ENCODE measurements around the gene RSRP1. TPM values are rescaled to one million over a fixed set of nuclear protein-coding genes. Genes with fewer than 3 reads are reported as not detected.

The RSRP1 gene
- total RNA-seq, 4 donors from 2014 or later: 31.4 to 99.8 (median 51.0) TPM

- TF ChIP-seq POLR2A (IDR thresholded peaks at IDR 0.05) (no peak), CTCF (IDR thresholded peaks at IDR 0.05) (no peak)
- 88 to 91% methylated on average over 3 of the region's 3 CpGs for WGBS, 2 donors
- Histone ChIP-seq H3K36me3 (peaks cover 5 to 68% (median 30%) of the 10 kb centered on the region in 3 donors), H3K4me1 (no peaks in the 10 kb centered on the region), H3K27ac (no peak overlapping the region), H3K27me3 (no peaks in the 10 kb centered on the region), H3K4me3 (no peak overlapping the region), H3K9me3 (no peaks in the 10 kb centered on the region)
- DNase-seq: no peak
- intact Hi-C loops (cut with DNase I): no loop called here
Observed at GRCh38 chr1:25220666-25221065, 26.6 kb downstream of the RSRP1 start.

GRCh38 chr1:25219661-25220251 lies 27.5 kb downstream of the RSRP1 start:
- intact Hi-C loops (cut with DNase I): no loop called here
- WGBS, 2 donors: 84 to 91% methylated on average over 9 of the region's 9 CpGs
- peaks cover 5 to 59% (median 22%) of the 10 kb centered on the region in 3 donors for H3K36me3 ChIP-seq
- no peaks in the 10 kb centered on the region for H3K9me3 ChIP-seq
- DNase-seq: no peak
- H3K27me3 ChIP-seq: no peaks in the 10 kb centered on the region
- no peak overlapping the region for H3K27ac ChIP-seq
- no peak overlapping the region for H3K4me3 ChIP-seq
- no peaks in the 10 kb centered on the region for H3K4me1 ChIP-seq
- no peak for TF ChIP-seq POLR2A (IDR thresholded peaks at IDR 0.05)
- TF ChIP-seq CTCF (IDR thresholded peaks at IDR 0.05): no peak

GRCh38 chr1:25217598-25218232 lies 29.5 kb downstream of the RSRP1 start:
- Histone ChIP-seq H3K4me3 (no peak overlapping the region), H3K27me3 (no peaks in the 10 kb centered on the region), H3K27ac (no peak overlapping the region), H3K4me1 (no peaks in the 10 kb centered on the region), H3K36me3 (peaks cover 0 to 38% (median 8%) of the 10 kb centered on the region in 3 donors), H3K9me3 (no peaks in the 10 kb centered on the region)
- intact Hi-C loops (cut with DNase I): no loop called here
- no peak for DNase-seq
- TF ChIP-seq CTCF (IDR thresholded peaks at IDR 0.05) (no peak), POLR2A (IDR thresholded peaks at IDR 0.05) (no peak)
- WGBS, 2 donors: 78 to 86% methylated on average over 8 of the region's 8 CpGs

- Histone ChIP-seq H3K27ac (no peak overlapping the region), H3K4me3 (no peak overlapping the region), H3K36me3 (peaks cover 0 to 31% (median 1%) of the 10 kb centered on the region in 3 donors), H3K4me1 (no peaks in the 10 kb centered on the region), H3K9me3 (no peaks in the 10 kb centered on the region), H3K27me3 (no peaks in the 10 kb centered on the region)
- intact Hi-C loops (cut with DNase I): no loop called here
- DNase-seq: no peak
- TF ChIP-seq POLR2A (IDR thresholded peaks at IDR 0.05) (no peak), CTCF (IDR thresholded peaks at IDR 0.05) (no peak)
- 78 to 88% methylated on average over 3 of the region's 3 CpGs for WGBS, 2 donors
Observed at GRCh38 chr1:25217015-25217414, 30.2 kb downstream of the RSRP1 start.

- no peak for DNase-seq
- peaks cover 0 to 22% (median 0%) of the 10 kb centered on the region in 3 donors for H3K36me3 ChIP-seq
- TF ChIP-seq POLR2A (IDR thresholded peaks at IDR 0.05): no peak
- TF ChIP-seq CTCF (IDR thresholded peaks at IDR 0.05): no peak
- peaks cover 0 to 3% (median 0%) of the 10 kb centered on the region in 4 donors for H3K27me3 ChIP-seq
- no peak overlapping the region for H3K4me3 ChIP-seq
- no peak overlapping the region for H3K27ac ChIP-seq
- intact Hi-C loops (cut with DNase I): no loop called here
- WGBS, 2 donors: 60 to 80% methylated on average over 4 of the region's 4 CpGs
- no peaks in the 10 kb centered on the region for H3K4me1 ChIP-seq
- H3K9me3 ChIP-seq: no peaks in the 10 kb centered on the region
Observed at GRCh38 chr1:25216123-25216522, 31.1 kb downstream of the RSRP1 start.

All from esophagus squamous epithelium (tissue), 5 donors.